Measurements from ENCODE around the gene FAM13A. TPM values are rescaled to one million over a fixed set of nuclear protein-coding genes. Genes with fewer than 3 reads are reported as not detected.

Gene FAM13A
- total and polyA plus RNA-seq, 9 of the 15 experiments (the other 6 are each of a cell fraction or from before 2014, with no cell fraction given) = 11.3 to 23.3 (median 14.7) TPM

- peaks cover 7 to 22% of the 10 kb centered on the region in 2 experiments; a peak in 4 of 5 replicates for H3K4me1 ChIP-seq (replicated peaks in 1 of 2; ENCODE audit: control insufficient read depth in 2 of 2, insufficient read depth in 2 of 2, low read length in 2 of 2)
- no peaks in the 10 kb centered on the region for H3K79me2 ChIP-seq (ENCODE audit: control insufficient read depth, insufficient read depth, low read length)
- H3K9me3 ChIP-seq (replicated peaks; ENCODE audit: control insufficient read depth, insufficient read depth, low read depth, low read length) = no peaks in the 10 kb centered on the region
- no peak for ATAC-seq
- no peak overlapping the region for H3K9ac ChIP-seq (ENCODE audit: insufficient read depth in 1 of 2, low read depth in 2 of 2, low read length in 2 of 2)
- FAIRE-seq = no peak
- no peak overlapping the region for H3K27ac ChIP-seq (ENCODE audit: extremely low read depth, low read depth, low read length)
- H3K4me3 ChIP-seq = no peak overlapping the region
- no peaks in the 10 kb centered on the region for H3K27me3 ChIP-seq (ENCODE audit: control insufficient read depth in 2 of 2, insufficient read depth in 2 of 2, low read length in 2 of 2)
- no peak for TF ChIP-seq ZNF668 (CRISPR knock-in tag; IDR thresholded peaks at IDR 0.05)
- TF ChIP-seq ZNF274 (IDR thresholded peaks at IDR 0.05; ENCODE audit: borderline replicate concordance, low read depth, low read length) = no peak
- TF ChIP-seq, protein P1, sequence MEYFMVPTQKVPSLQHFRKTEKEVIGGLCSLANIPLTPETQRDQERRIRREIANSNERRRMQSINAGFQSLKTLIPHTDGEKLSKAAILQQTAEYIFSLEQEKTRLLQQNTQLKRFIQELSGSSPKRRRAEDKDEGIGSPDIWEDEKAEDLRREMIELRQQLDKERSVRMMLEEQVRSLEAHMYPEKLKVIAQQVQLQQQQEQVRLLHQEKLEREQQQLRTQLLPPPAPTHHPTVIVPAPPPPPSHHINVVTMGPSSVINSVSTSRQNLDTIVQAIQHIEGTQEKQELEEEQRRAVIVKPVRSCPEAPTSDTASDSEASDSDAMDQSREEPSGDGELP (CRISPR knock-in tag; IDR thresholded peaks at IDR 0.05; ENCODE audit: borderline replicate concordance) = no peak
- no peak for TF ChIP-seq ZSCAN32 (CRISPR knock-in tag; IDR thresholded peaks at IDR 0.05)
- TF ChIP-seq ZNF232 (CRISPR knock-in tag; IDR thresholded peaks at IDR 0.05) = no peak
- TF ChIP-seq, protein P2, sequence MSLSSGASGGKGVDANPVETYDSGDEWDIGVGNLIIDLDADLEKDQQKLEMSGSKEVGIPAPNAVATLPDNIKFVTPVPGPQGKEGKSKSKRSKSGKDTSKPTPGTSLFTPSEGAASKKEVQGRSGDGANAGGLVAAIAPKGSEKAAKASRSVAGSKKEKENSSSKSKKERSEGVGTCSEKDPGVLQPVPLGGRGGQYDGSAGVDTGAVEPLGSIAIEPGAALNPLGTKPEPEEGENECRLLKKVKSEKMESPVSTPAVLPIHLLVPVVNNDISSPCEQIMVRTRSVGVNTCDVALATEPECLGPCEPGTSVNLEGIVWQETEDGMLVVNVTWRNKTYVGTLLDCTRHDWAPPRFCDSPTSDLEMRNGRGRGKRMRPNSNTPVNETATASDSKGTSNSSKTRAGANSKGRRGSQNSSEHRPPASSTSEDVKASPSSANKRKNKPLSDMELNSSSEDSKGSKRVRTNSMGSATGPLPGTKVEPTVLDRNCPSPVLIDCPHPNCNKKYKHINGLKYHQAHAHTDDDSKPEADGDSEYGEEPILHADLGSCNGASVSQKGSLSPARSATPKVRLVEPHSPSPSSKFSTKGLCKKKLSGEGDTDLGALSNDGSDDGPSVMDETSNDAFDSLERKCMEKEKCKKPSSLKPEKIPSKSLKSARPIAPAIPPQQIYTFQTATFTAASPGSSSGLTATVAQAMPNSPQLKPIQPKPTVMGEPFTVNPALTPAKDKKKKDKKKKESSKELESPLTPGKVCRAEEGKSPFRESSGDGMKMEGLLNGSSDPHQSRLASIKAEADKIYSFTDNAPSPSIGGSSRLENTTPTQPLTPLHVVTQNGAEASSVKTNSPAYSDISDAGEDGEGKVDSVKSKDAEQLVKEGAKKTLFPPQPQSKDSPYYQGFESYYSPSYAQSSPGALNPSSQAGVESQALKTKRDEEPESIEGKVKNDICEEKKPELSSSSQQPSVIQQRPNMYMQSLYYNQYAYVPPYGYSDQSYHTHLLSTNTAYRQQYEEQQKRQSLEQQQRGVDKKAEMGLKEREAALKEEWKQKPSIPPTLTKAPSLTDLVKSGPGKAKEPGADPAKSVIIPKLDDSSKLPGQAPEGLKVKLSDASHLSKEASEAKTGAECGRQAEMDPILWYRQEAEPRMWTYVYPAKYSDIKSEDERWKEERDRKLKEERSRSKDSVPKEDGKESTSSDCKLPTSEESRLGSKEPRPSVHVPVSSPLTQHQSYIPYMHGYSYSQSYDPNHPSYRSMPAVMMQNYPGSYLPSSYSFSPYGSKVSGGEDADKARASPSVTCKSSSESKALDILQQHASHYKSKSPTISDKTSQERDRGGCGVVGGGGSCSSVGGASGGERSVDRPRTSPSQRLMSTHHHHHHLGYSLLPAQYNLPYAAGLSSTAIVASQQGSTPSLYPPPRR (CRISPR knock-in tag; IDR thresholded peaks at IDR 0.05; ENCODE audit: borderline replicate concordance) = no peak
- no peak for TF ChIP-seq ZNF584 (CRISPR knock-in tag; IDR thresholded peaks at IDR 0.05; ENCODE audit: low read depth)
- no peak for TF ChIP-seq ZNF583 (CRISPR knock-in tag; IDR thresholded peaks at IDR 0.05)
- no peak for TF ChIP-seq KDM4B (IDR thresholded peaks at IDR 0.05; ENCODE audit: borderline replicate concordance in 2 of 2, low read depth in 1 of 2)
- TF ChIP-seq NCOR1 (IDR thresholded peaks at IDR 0.05) = no peak
- no peak for TF ChIP-seq NBN (IDR thresholded peaks at IDR 0.05; ENCODE audit: low read depth)
- TF ChIP-seq ZNF445 (CRISPR knock-in tag; IDR thresholded peaks at IDR 0.05; ENCODE audit: low read depth) = no peak
- no peak for TF ChIP-seq RUNX1 (IDR thresholded peaks at IDR 0.05; ENCODE audit: low read depth)
- TF ChIP-seq ZZZ3 (IDR thresholded peaks at IDR 0.05) = no peak
- no peak for TF ChIP-seq CTBP1 (IDR thresholded peaks at IDR 0.05; ENCODE audit: borderline replicate concordance)
- TF ChIP-seq SIRT6 (IDR thresholded peaks at IDR 0.05; ENCODE audit: low read depth, low read length) = no peak
- no peak for TF ChIP-seq DEAF1 (CRISPR knock-in tag; IDR thresholded peaks at IDR 0.05)
- ChIA-PET POLR2A (no interaction called here), CTCF (ENCODE audit: low intra/inter-chr PET ratio) (no interaction called here)
- in situ Hi-C loops (cut with MboI) = no loop called here
- H3K9me1 ChIP-seq (ENCODE audit: control insufficient read depth, insufficient read depth, low read length) = no peaks in the 10 kb centered on the region
- no TSS peak for BruUV-seq (replicated peaks)
- H3K36me3 ChIP-seq (ENCODE audit: control insufficient read depth, insufficient read depth, low read length) = peaks cover 8% of the 10 kb centered on the region
- no peak overlapping the region for H2AFZ ChIP-seq (ENCODE audit: low read depth, low read length)
- intact Hi-C loops (cut with micrococcal nuclease) = no loop called here
- H3K4me2 ChIP-seq (ENCODE audit: insufficient read depth, low read length) = no peak overlapping the region
- WGBS (ENCODE audit: insufficient coverage, low coverage, missing lambda C conversion rate) = 94% methylated on average over 5 of the region's 5 CpGs
- DNase-seq (ENCODE audit: extremely low read depth in 1 of 4, low spot score in 3 of 4) = no peak
- peaks cover 5% of the 10 kb centered on the region; the same call in 1 of the 2 replicates for H4K20me1 ChIP-seq (replicated peaks; ENCODE audit: control insufficient read depth, insufficient read depth, low read length)
These were observed 300.8 kb downstream of the FAM13A start for GRCh38 chr4:88756149-88756548.

Data from K562 (cell line).